ENCODE data around the gene NFIX.

DNA sequence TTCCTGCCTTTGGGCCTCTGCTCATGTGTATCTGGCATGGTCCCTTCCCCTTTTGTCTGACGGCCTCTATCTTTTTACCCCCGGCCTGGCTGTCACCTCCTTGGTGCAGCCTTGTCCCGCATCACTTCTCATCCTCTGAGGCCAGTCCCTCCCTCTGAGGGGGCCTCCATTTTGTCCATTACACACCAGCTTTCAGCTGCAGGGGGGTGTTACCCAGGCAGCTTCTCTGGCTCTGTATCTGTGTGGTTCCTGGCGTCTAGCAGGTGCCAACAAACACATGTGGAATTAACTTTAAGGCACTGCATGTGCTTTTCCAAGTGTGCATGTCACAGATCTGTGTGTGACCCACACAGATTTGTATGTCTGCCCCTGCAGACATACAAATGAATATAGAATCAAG lies 55.0 kb downstream of the NFIX start:
- TF ChIP-seq CTCF (IDR thresholded peaks at IDR 0.05) (no peak), POLR2A (IDR thresholded peaks at IDR 0.05) (no peak)

All from body of pancreas (tissue), 4 donors.